Sigmoid colon (tissue), 7 donors: ENCODE results near the gene DPYSL5. TPM values are rescaled to one million over a fixed set of nuclear protein-coding genes. Genes with fewer than 3 reads are reported as not detected.

Source experiments
- DNase-seq: peaks from one replicate; pipeline ENCODE4 v3.0.0-alpha.2; 2019
- H3K27ac ChIP-seq, 4 donors: fragments of 200-600 bp; sonication (generic); one replicate each; pipeline ENCODE4 v1.5.1; 2016 to 2019; ENCODE audit warnings: mild to moderate bottlenecking in 1 of 4
- H3K27me3 ChIP-seq, 3 donors: fragments of 200-600 bp; sonication (generic); one replicate each; pipeline ENCODE4 v1.5.1; 2019; ENCODE audit warnings: mild to moderate bottlenecking in 1 of 3
- H3K36me3 ChIP-seq, 4 donors: fragments of 200-600 bp; sonication (generic); one replicate each; pipeline ENCODE4 v1.5.1; 2016 to 2019
- H3K4me1 ChIP-seq, 4 donors: fragments of 200-600 bp; sonication (generic); one replicate each; pipeline ENCODE4 v1.5.1; 2017 to 2019
- H3K4me3 ChIP-seq, 4 donors: fragments of 200-600 bp; sonication (generic); one replicate each; pipeline ENCODE4 v1.5.1; 2017 to 2019; ENCODE audit warnings: mild to moderate bottlenecking in 2 of 4, moderate library complexity in 1 of 4
- H3K9me3 ChIP-seq, 4 donors: fragments of 200-600 bp in 3 of 4; sonication (generic) in 3 of 4; one replicate each; pipeline versions ENCODE4 v1.5.1 to v1.6.1; 2013 to 2019
- CTCF ChIP-seq, 4 experiments: fragments of 450-650 bp in 3 of 4; fragments of 200-600 bp in 1 of 4; IDR thresholded peaks; one replicate each; pipeline ENCODE4 v1.5.1; 2016 to 2019; ENCODE audit warnings: antibody characterized with exemption in 4 of 4, mild to moderate bottlenecking in 3 of 4, moderate library complexity in 2 of 4
- EP300 ChIP-seq, 4 donors: sonication (generic); formaldehyde crosslinking; IDR thresholded peaks; one replicate each; pipeline ENCODE4 v1.6.1; 2017; ENCODE audit warnings: antibody characterized with exemption in 4 of 4
- POLR2A ChIP-seq, 2 donors: fragments of 450-650 bp; IDR thresholded peaks; one replicate each; pipeline ENCODE4 v1.6.1; 2016; ENCODE audit warnings: antibody characterized with exemption in 2 of 2, mild to moderate bottlenecking in 2 of 2, moderate library complexity in 2 of 2
- POLR2AphosphoS5 ChIP-seq, 4 donors: sonication (generic); formaldehyde crosslinking; IDR thresholded peaks; one replicate each; pipeline ENCODE4 v1.6.1; 2017; ENCODE audit warnings: antibody characterized with exemption in 4 of 4
- WGBS, 2 donors: extraction: QIAGEN DNeasy Blood & Tissue Kit; methylation state at CpG; one replicate each; pipeline ENCODE4 v1.1.7; 2013; 5-methylcytosine and 5-hydroxymethylcytosine counted together
- intact Hi-C: fragments of 100-400 bp; cut with DNase I; formaldehyde crosslinking; loops from one replicate; pipeline ENCODE4 v1.15.1; 2023
- polyA plus RNA-seq, 3 donors: library from polyadenylated mRNA; stranded (reverse); fragments of 200-250 nt; gene quantifications; one replicate each; pipeline ENCODE4 v1.2.3, GENCODE V29; 2013
- total RNA-seq, 4 donors: library from RNA; depleted of rRNA; stranded (reverse); fragments of >200 nt; gene quantifications; one replicate each; pipeline ENCODE4 v1.1.0, GENCODE V29; 2016
- donor health status: healthy with polysubstance abuse.
- donor health status: Bipolar disorder and iron deficiency.
- donor health status: healthy.

Gene DPYSL5
- total and polyA plus RNA-seq, 7 donors, result 0.16 to 1.9 (median 0.74) TPM; not detected in 2

GRCh38 chr2:26820932-26821331, 27.0 kb upstream of the DPYSL5 start:
- WGBS, 2 donors, result 74 to 88% methylated on average over 7 of the region's 7 CpGs
- peaks cover 0 to 14% (median 0%) of the 10 kb centered on the region in 3 donors for H3K27me3 ChIP-seq
- H3K9me3 ChIP-seq, result no peaks in the 10 kb centered on the region
- no peak overlapping the region for H3K27ac ChIP-seq
- intact Hi-C loops, result no loop called here
- no peak for DNase-seq
- no peaks in the 10 kb centered on the region for H3K4me1 ChIP-seq
- TF ChIP-seq CTCF (IDR thresholded peaks at IDR 0.05), result no peak
- no peak for TF ChIP-seq POLR2AphosphoS5 (IDR thresholded peaks at IDR 0.05)
- TF ChIP-seq EP300 (IDR thresholded peaks at IDR 0.05), result no peak
- no peak for TF ChIP-seq POLR2A (IDR thresholded peaks at IDR 0.05)
- no peak overlapping the region for H3K4me3 ChIP-seq
- no peaks in the 10 kb centered on the region for H3K36me3 ChIP-seq

GRCh38 chr2:26822877-26823276, 25.1 kb upstream of the DPYSL5 start:
- Histone ChIP-seq H3K36me3 (no peaks in the 10 kb centered on the region), H3K4me1 (no peaks in the 10 kb centered on the region), H3K9me3 (no peaks in the 10 kb centered on the region), H3K27ac (no peak overlapping the region), H3K4me3 (no peak overlapping the region), H3K27me3 (peaks cover 0 to 8% (median 0%) of the 10 kb centered on the region in 3 donors)
- no peak for DNase-seq
- TF ChIP-seq POLR2AphosphoS5 (IDR thresholded peaks at IDR 0.05), result no peak
- no peak for TF ChIP-seq EP300 (IDR thresholded peaks at IDR 0.05)
- TF ChIP-seq POLR2A (IDR thresholded peaks at IDR 0.05), result no peak
- no peak for TF ChIP-seq CTCF (IDR thresholded peaks at IDR 0.05)
- WGBS, 2 donors, result 81 to 82% methylated on average over 6 of the region's 6 CpGs
- intact Hi-C loops, result no loop called here

- H3K9me3 ChIP-seq, result no peaks in the 10 kb centered on the region
- DNase-seq, result no peak
- TF ChIP-seq EP300 (IDR thresholded peaks at IDR 0.05) (no peak), POLR2A (IDR thresholded peaks at IDR 0.05) (no peak), CTCF (IDR thresholded peaks at IDR 0.05) (no peak), POLR2AphosphoS5 (IDR thresholded peaks at IDR 0.05) (no peak)
- intact Hi-C loops, result no loop called here
- no peak overlapping the region for H3K27ac ChIP-seq
- 49 to 54% methylated on average over 6 of the region's 6 CpGs for WGBS, 2 donors
- peaks cover 0 to 31% (median 3%) of the 10 kb centered on the region in 3 donors for H3K27me3 ChIP-seq
- H3K36me3 ChIP-seq, result no peaks in the 10 kb centered on the region
- no peaks in the 10 kb centered on the region for H3K4me1 ChIP-seq
- no peak overlapping the region for H3K4me3 ChIP-seq
Observed at GRCh38 chr2:26838121-26838906, 9.6 kb upstream of the DPYSL5 start.

- 45 to 84% methylated on average over 4 of the region's 4 CpGs for WGBS, 2 donors
- Histone ChIP-seq H3K27me3 (peaks cover 0 to 59% (median 31%) of the 10 kb centered on the region in 3 donors), H3K36me3 (no peaks in the 10 kb centered on the region), H3K4me3 (no peak overlapping the region), H3K9me3 (no peaks in the 10 kb centered on the region), H3K4me1 (peaks cover 0 to under 1% (median under 1%) of the 10 kb centered on the region in 4 donors), H3K27ac (no peak overlapping the region)
- TF ChIP-seq POLR2A (IDR thresholded peaks at IDR 0.05), result no peak
- no peak for TF ChIP-seq EP300 (IDR thresholded peaks at IDR 0.05)
- no peak for TF ChIP-seq CTCF (IDR thresholded peaks at IDR 0.05)
- TF ChIP-seq POLR2AphosphoS5 (IDR thresholded peaks at IDR 0.05), result no peak
- intact Hi-C loops, result no loop called here
- no peak for DNase-seq
Observed at GRCh38 chr2:26840937-26841610, 6.9 kb upstream of the DPYSL5 start.
